HG03342 (cell line): ENCODE measurements around the gene ZNF638.

Source experiments
- ATAC-seq: cut with Tn5 transposase; IDR thresholded peaks from one replicate; pipeline ENCODE4 v1.9.1; 2021; ENCODE audit warnings: mild to moderate bottlenecking, moderate library complexity; ENCODE audit not compliant: unreplicated experiment

The ZNF638 gene

GRCh38 chr2:71454221-71455010 is 122.8 kb downstream of the ZNF638 start:
- no peak for ATAC-seq

GRCh38 chr2:71455011-71455740 is 123.6 kb downstream of the ZNF638 start:
- ATAC-seq: no peak

- no peak for ATAC-seq
These were observed 124.4 kb downstream of the ZNF638 start for GRCh38 chr2:71455741-71456569.

- ATAC-seq: no peak
These were observed 125.0 kb downstream of the ZNF638 start for GRCh38 chr2:71456617-71457016.

GRCh38 chr2:71457123-71457915 is 125.7 kb downstream of the ZNF638 start:
- ATAC-seq: no peak

- ATAC-seq: no peak
These were observed 126.3 kb downstream of the ZNF638 start for GRCh38 chr2:71457923-71458322.

- ATAC-seq: no peak
These were observed 127.0 kb downstream of the ZNF638 start for GRCh38 chr2:71458413-71459083.

GRCh38 chr2:71459084-71459431 is 127.5 kb downstream of the ZNF638 start:
- ATAC-seq: no peak

GRCh38 chr2:71460056-71460455 is 128.5 kb downstream of the ZNF638 start:
- no peak for ATAC-seq

GRCh38 chr2:71460595-71461303 is 129.2 kb downstream of the ZNF638 start:
- no peak for ATAC-seq

GRCh38 chr2:71461304-71461671 is 129.7 kb downstream of the ZNF638 start:
- no peak for ATAC-seq

- ATAC-seq: no peak
These were observed 130.5 kb downstream of the ZNF638 start for GRCh38 chr2:71462056-71462605.

GRCh38 chr2:71462641-71463341 is 131.2 kb downstream of the ZNF638 start:
- no peak for ATAC-seq

- no peak for ATAC-seq
These were observed 131.7 kb downstream of the ZNF638 start for GRCh38 chr2:71463342-71463654.

GRCh38 chr2:71464389-71464788 is 132.8 kb downstream of the ZNF638 start:
- ATAC-seq: no peak

GRCh38 chr2:71465356-71465755 is 133.8 kb downstream of the ZNF638 start:
- no peak for ATAC-seq

- no peak for ATAC-seq
These were observed 134.3 kb downstream of the ZNF638 start for GRCh38 chr2:71465961-71466300.

- ATAC-seq: no peak
These were observed 135.0 kb downstream of the ZNF638 start for GRCh38 chr2:71466301-71467179.
